H54 (cell line): ENCODE measurements around the gene UBXN11.

ENCODE experiments used
- DNase-seq: peaks from one replicate; pipeline ENCODE4 v3.0.0; 2011; ENCODE audit warnings: low spot score, mixed read lengths; ENCODE audit not compliant: insufficient read length
- FAIRE-seq: peaks from 3 replicates; lab custom pipeline; 2011; peaks lifted over from hg19 to GRCh38; lab: Jason Lieb, UNC
- POLR2A ChIP-seq: IDR thresholded peaks from 2 replicates; pipeline ENCODE4 v1.6.1; 2011; ENCODE audit warnings: low read depth, mild to moderate bottlenecking, low read length

The UBXN11 gene

GRCh38 chr1:26306290-26307229 lies at the start of gene UBXN11:
UBXN11 (minus strand) TSS chr1:26306636; CDS start chr1:26302883, 3,753 bp downstream.
- DNase-seq = peak; percentile 89
- no peak for TF ChIP-seq POLR2A
- FAIRE-seq = peak; percentile 11

GRCh38 chr1:26356106-26356505 lies 49.7 kb upstream of the UBXN11 start:
- no peak for DNase-seq
- TF ChIP-seq POLR2A = no peak
- no peak for FAIRE-seq

GRCh38 chr1:26354972-26355371 lies 48.5 kb upstream of the UBXN11 start:
- FAIRE-seq (no peak), DNase-seq (no peak)
- TF ChIP-seq POLR2A = no peak

- FAIRE-seq (no peak), DNase-seq (no peak)
These were observed 47.8 kb upstream of the UBXN11 start, which contains the start of gene CRYBG2 for GRCh38 chr1:26353976-26354820. CRYBG2 (minus strand) TSS chr1:26354130; CDS start chr1:26346657, 7,473 bp downstream.

GRCh38 chr1:26353210-26353859 lies 46.9 kb upstream of the UBXN11 start:
- no peak for TF ChIP-seq POLR2A
- no peak for FAIRE-seq
- no peak for DNase-seq

More at GRCh38 chr1:26353976-26354820, 47.8 kb upstream of the UBXN11 start, which contains the start of gene CRYBG2:
- TF ChIP-seq POLR2A = no peak

- DNase-seq (no peak), FAIRE-seq (no peak)
- no peak for TF ChIP-seq POLR2A
These were observed 45.9 kb upstream of the UBXN11 start for GRCh38 chr1:26352338-26352679.

GRCh38 chr1:26351590-26352337 lies 45.3 kb upstream of the UBXN11 start:
- peak; percentile 60 for FAIRE-seq
- no peak for TF ChIP-seq POLR2A
- DNase-seq = peak; percentile 45

GRCh38 chr1:26350701-26351589 lies 44.5 kb upstream of the UBXN11 start:
- FAIRE-seq = peak; percentile 23
- no peak for DNase-seq
- no peak for TF ChIP-seq POLR2A

GRCh38 chr1:26350343-26350700 lies 43.9 kb upstream of the UBXN11 start:
- DNase-seq (no peak), FAIRE-seq (no peak)

GRCh38 chr1:26349877-26350244 lies 43.4 kb upstream of the UBXN11 start:
- DNase-seq (no peak), FAIRE-seq (no peak)
- no peak for TF ChIP-seq POLR2A

More at GRCh38 chr1:26350343-26350700, 43.9 kb upstream of the UBXN11 start:
- TF ChIP-seq POLR2A = no peak

GRCh38 chr1:26349188-26349876 lies 42.9 kb upstream of the UBXN11 start:
- DNase-seq = peak; percentile 64
- no peak for TF ChIP-seq POLR2A
- peak; percentile 88 for FAIRE-seq
